Stimulated activated CD4-positive, alpha-beta T cell treated with anti-CD3 and anti-CD28 coated beads, Interleukin-4, amount 100 ng/mL, for 24 hours (primary cell): Measurements from ENCODE around the gene ARFIP2.

Experiments used
- DNase-seq: peaks from one replicate; pipeline ENCODE4 v3.0.0-alpha.2; 2020

ARFIP2 gene

GRCh38 chr11:6480299-6480914, 724 bp downstream of the ARFIP2 start:
- DNase-seq: no peak

- DNase-seq: no peak
Observed at GRCh38 chr11:6476571-6476970, 4.6 kb downstream of the ARFIP2 start.

GRCh38 chr11:6475936-6476335, 5.2 kb downstream of the ARFIP2 start:
- no peak for DNase-seq

- DNase-seq: no peak
Observed at GRCh38 chr11:6474806-6475500, 6.2 kb downstream of the ARFIP2 start.

- no peak for DNase-seq
Observed at GRCh38 chr11:6474413-6474792, 6.7 kb downstream of the ARFIP2 start.

- DNase-seq: peak; percentile 61
Observed at GRCh38 chr11:6473451-6474412, 7.4 kb downstream of the ARFIP2 start, which contains the start of gene TRIM3. TSS of gene TRIM3 (minus strand) at chr11:6473941. CDS start at chr11:6465695, 8,246 bp downstream.

- DNase-seq: no peak
Observed at GRCh38 chr11:6472934-6473333, 8.2 kb downstream of the ARFIP2 start.

GRCh38 chr11:6469599-6469998, 11.5 kb downstream of the ARFIP2 start:
- DNase-seq: no peak

- DNase-seq: no peak
Observed at GRCh38 chr11:6468712-6469495, 12.2 kb downstream of the ARFIP2 start.

- no peak for DNase-seq
Observed at GRCh38 chr11:6459099-6459450, 22.1 kb downstream of the ARFIP2 start.

- no peak for DNase-seq
Observed at GRCh38 chr11:6458352-6459098, 22.6 kb downstream of the ARFIP2 start.

GRCh38 chr11:6457581-6458320, 23.4 kb downstream of the ARFIP2 start:
- DNase-seq: no peak

- no peak for DNase-seq
Observed at GRCh38 chr11:6456361-6457073, 24.6 kb downstream of the ARFIP2 start.

- no peak for DNase-seq
Observed at GRCh38 chr11:6455070-6455469, 26.1 kb downstream of the ARFIP2 start.

GRCh38 chr11:6453152-6453551, 28.0 kb downstream of the ARFIP2 start:
- DNase-seq: no peak

GRCh38 chr11:6452219-6452618, 28.9 kb downstream of the ARFIP2 start:
- DNase-seq: no peak

- DNase-seq: no peak
Observed at GRCh38 chr11:6448574-6448973, 32.6 kb downstream of the ARFIP2 start.

GRCh38 chr11:6443269-6444003, 37.7 kb downstream of the ARFIP2 start:
- DNase-seq: peak; percentile 53

GRCh38 chr11:6442441-6442840, 38.7 kb downstream of the ARFIP2 start:
- DNase-seq: no peak

GRCh38 chr11:6440906-6441358, 40.2 kb downstream of the ARFIP2 start, which contains the start of gene HPX:
TSS of gene HPX (minus strand) at chr11:6440987. CDS start at chr11:6440963, 24 bp downstream.
- DNase-seq: no peak
